IMR-90 (cell line): ENCODE data around the gene SUCLA2. TPM values are rescaled to one million over a fixed set of nuclear protein-coding genes. Genes with fewer than 3 reads are reported as not detected.

Source experiments
- ATAC-seq: fragments of 200-7000 bp; cut with Tn5 transposase; 2 replicates; pipeline ENCODE4 v1.9.1; 2020; ENCODE audit warnings: low read depth, mild to moderate bottlenecking, moderate library complexity
- BruUV-seq: library from RNA; stranded (reverse); fragments of 400-500 nt; replicated peaks from 2 replicates; lab custom pipeline; 2021; lab: Mats Ljungman, UMichigan
- CTCF ChIA-PET: fragments of 300-600 bp; formaldehyde crosslinking; extraction: SDS; loops from one replicate; lab custom pipeline; 2021; ENCODE audit warnings: antibody characterized with exemption; lab: Yijun Ruan, JAX
- POLR2A ChIA-PET: fragments of 300-600 bp; sonication (Branson Sonifier 250); formaldehyde crosslinking; loops from one replicate; lab custom pipeline; 2022; ENCODE audit warnings: antibody characterized with exemption; ENCODE audit not compliant: unreplicated experiment; lab: Charles Lee
- DNase-seq: peaks from one replicate; pipeline ENCODE4 v3.0.0; 2013
- H2AFZ ChIP-seq: replicated peaks from 2 replicates; pipeline ENCODE3; 2013; ENCODE audit warnings: low read length, mild to moderate bottlenecking; ENCODE audit not compliant: poor library complexity
- H2AK5ac ChIP-seq: 2 replicates; pipeline ENCODE4 v1.6.1; 2013; ENCODE audit warnings: low read depth, low read length, inconsistent platforms
- H2AK9ac ChIP-seq: replicated peaks from 2 replicates; pipeline ENCODE3; 2013; ENCODE audit warnings: mild to moderate bottlenecking, low read depth, low read length, moderate library complexity; ENCODE audit not compliant: poor library complexity
- H2BK120ac ChIP-seq: 2 replicates; pipeline ENCODE4 v1.6.1; 2013; ENCODE audit warnings: low read depth, low read length, inconsistent platforms
- H2BK15ac ChIP-seq: 3 replicates; pipeline ENCODE4 v1.6.1; 2013; ENCODE audit warnings: low read depth, low read length, inconsistent platforms
- H2BK20ac ChIP-seq: 2 replicates; pipeline ENCODE4 v1.6.1; 2013; ENCODE audit warnings: low read depth, mild to moderate bottlenecking, inconsistent platforms, low read length, moderate library complexity
- H2BK5ac ChIP-seq: 2 replicates; pipeline ENCODE4 v1.6.1; 2013; ENCODE audit warnings: mild to moderate bottlenecking, low read depth, low read length, inconsistent platforms; ENCODE audit not compliant: poor library complexity, severe bottlenecking
- H3K14ac ChIP-seq: replicated peaks from 2 replicates; pipeline ENCODE4 v1.6.1; 2013; ENCODE audit warnings: low read depth, low read length, inconsistent platforms
- H3K18ac ChIP-seq: 2 replicates; pipeline ENCODE4 v1.6.1; 2013; ENCODE audit warnings: low read depth, low read length, control low read depth
- H3K23ac ChIP-seq: 2 replicates; pipeline ENCODE4 v1.6.1; 2013; ENCODE audit warnings: low read depth, low read length, inconsistent platforms
- H3K27ac ChIP-seq: 2 replicates; pipeline ENCODE4 v1.5.1; 2013; ENCODE audit warnings: mild to moderate bottlenecking, control low read depth, low read length; ENCODE audit not compliant: insufficient read depth
- H3K27me3 ChIP-seq: 2 replicates; pipeline ENCODE4 v1.6.1; 2013; ENCODE audit warnings: low read length; ENCODE audit not compliant: control insufficient read depth, insufficient read depth
- H3K36me3 ChIP-seq: 2 replicates; pipeline ENCODE4 v1.6.1; 2013; ENCODE audit warnings: low read length, mixed read lengths; ENCODE audit not compliant: control insufficient read depth, insufficient read depth
- H3K4ac ChIP-seq: 2 replicates; pipeline ENCODE4 v1.6.1; 2013; ENCODE audit warnings: low read depth, low read length, inconsistent platforms
- H3K4me1 ChIP-seq: 2 replicates; pipeline ENCODE4 v1.6.1; 2013; ENCODE audit warnings: low read length, mixed read lengths; ENCODE audit not compliant: control insufficient read depth, insufficient read depth
- H3K4me2 ChIP-seq: 2 replicates; pipeline ENCODE4 v1.6.1; 2013; ENCODE audit warnings: low read depth, mild to moderate bottlenecking, control low read depth, low read length, moderate library complexity
- H3K4me3 ChIP-seq: 2 replicates; pipeline ENCODE4 v1.5.1; 2013; ENCODE audit warnings: low read depth, mild to moderate bottlenecking, control low read depth, low read length, moderate library complexity; ENCODE audit not compliant: insufficient read depth
- H3K56ac ChIP-seq: 2 replicates; pipeline ENCODE4 v1.6.1; 2013; ENCODE audit warnings: low read length, inconsistent platforms; ENCODE audit not compliant: insufficient read depth; ENCODE audit errors: extremely low read depth
- H3K79me1 ChIP-seq, 2 experiments: 2 replicates each; pipeline ENCODE4 v1.6.1; 2013; ENCODE audit warnings: low read length in 2 of 2, inconsistent platforms in 1 of 2, low read depth in 1 of 2
- H3K9ac ChIP-seq: 2 replicates; pipeline ENCODE4 v1.6.1; 2013; ENCODE audit warnings: low read depth, low read length, control low read depth
- H3K9me1 ChIP-seq: 2 replicates; pipeline ENCODE4 v1.6.1; 2013; ENCODE audit warnings: low read length, inconsistent platforms; ENCODE audit not compliant: insufficient read depth
- H3K9me3 ChIP-seq: 2 replicates; pipeline ENCODE4 v1.6.1; 2013; ENCODE audit warnings: low read length; ENCODE audit not compliant: control insufficient read depth, insufficient read depth
- H4K20me1 ChIP-seq: 2 replicates; pipeline ENCODE4 v1.6.1; 2013; ENCODE audit warnings: low read length, inconsistent platforms; ENCODE audit not compliant: insufficient read depth
- H4K5ac ChIP-seq: 2 replicates; pipeline ENCODE4 v1.6.1; 2013; ENCODE audit warnings: mild to moderate bottlenecking, low read depth, low read length, control low read depth
- H4K8ac ChIP-seq, 2 experiments: 2 replicates each; pipeline ENCODE4 v1.6.1; 2013; ENCODE audit warnings: low read depth in 2 of 2, low read length in 2 of 2, control low read depth in 1 of 2, inconsistent platforms in 1 of 2
- H4K91ac ChIP-seq: 2 replicates; pipeline ENCODE4 v1.6.1; 2013; ENCODE audit warnings: low read depth, low read length, inconsistent platforms; ENCODE audit not compliant: insufficient read depth
- BHLHE40 ChIP-seq: fragments of 150-350 bp; IDR thresholded peaks from 2 replicates; pipeline ENCODE4 v1.6.1; 2016; ENCODE audit warnings: mild to moderate bottlenecking, low read depth, low read length
- CHD1 ChIP-seq: IDR thresholded peaks from 2 replicates; pipeline ENCODE4 v1.6.1; 2012; ENCODE audit warnings: low read depth, low read length, improper control_type of control experiment
- MAZ ChIP-seq: IDR thresholded peaks from 2 replicates; pipeline ENCODE4 v1.6.1; 2012; ENCODE audit warnings: low read depth, mild to moderate bottlenecking, low read length, improper control_type of control experiment, moderate library complexity, borderline replicate concordance
- MXI1 ChIP-seq: IDR thresholded peaks from 2 replicates; pipeline ENCODE4 v1.6.1; 2012; ENCODE audit warnings: low read depth, mild to moderate bottlenecking, low read length, moderate library complexity, borderline replicate concordance
- POLR2A ChIP-seq: IDR thresholded peaks from 2 replicates; pipeline ENCODE4 v1.6.1; 2012; ENCODE audit warnings: mild to moderate bottlenecking, low read depth, low read length
- WGBS, 2 experiments: methylation state at CpG; one replicate each; pipeline versions ENCODE4 v1.1.5 to v1.1.7; 2013; ENCODE audit warnings: missing lambda C conversion rate in 2 of 2; ENCODE audit not compliant: insufficient read length in 1 of 2; ENCODE audit errors: extremely low coverage in 2 of 2; 5-methylcytosine and 5-hydroxymethylcytosine counted together
- dilution Hi-C: fragments of 300-500 bp; cut with HindIII; formaldehyde crosslinking; loops from one replicate; pipeline ENCODE4 v1.14.3; 2018; ENCODE audit warnings: low sequenced_read_pairs; ENCODE audit not compliant: unreplicated experiment
- in situ Hi-C: fragments of 300-500 bp; cut with MboI; formaldehyde crosslinking; loops from 3 replicates; pipeline ENCODE4 v1.14.3; 2019; ENCODE audit warnings: low sequenced_read_pairs, inconsistent platforms, mixed read lengths
- intact Hi-C: fragments of 100-400 bp; cut with micrococcal nuclease; formaldehyde crosslinking; loops from 2 replicates; pipeline ENCODE4 v1.10.0; 2022
- polyA plus RNA-seq, 3 experiments: library from polyadenylated mRNA; depleted of rRNA; stranded (reverse); fragments of >200 nt; gene quantifications; 2 replicates each; pipeline ENCODE4 v1.2.3, GENCODE V29; 2012; ENCODE audit warnings: low replicate concordance in 1 of 3
- total RNA-seq: library from RNA; depleted of rRNA; stranded (reverse); fragments of >200 nt; gene quantifications from 2 replicates; pipeline ENCODE4 v1.2.3, GENCODE V29; 2012; rRNA removed

Gene SUCLA2
- total and polyA plus RNA-seq, 2 of the 4 experiments (the other 2 are of a cell fraction): 31.5 to 36.1 TPM

DNA sequence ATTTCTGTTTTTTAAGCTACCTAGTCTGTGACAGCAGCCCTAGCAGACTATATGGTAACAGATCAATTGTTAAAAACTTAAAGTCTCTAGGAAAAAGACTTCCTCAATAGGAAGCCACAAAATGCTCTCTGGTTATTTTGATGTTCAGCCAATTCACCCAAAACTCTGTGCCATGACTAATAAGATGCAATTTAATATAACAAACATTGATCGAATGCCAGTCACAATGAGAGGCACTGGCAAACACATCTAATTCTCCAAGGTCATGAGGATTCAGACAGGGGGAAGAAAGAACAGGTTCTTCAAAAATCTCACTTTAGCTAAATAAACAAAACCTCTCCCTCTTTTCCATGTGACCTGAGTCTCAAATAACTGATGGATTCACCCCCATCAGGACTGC is 107.5 kb downstream of the SUCLA2 start:
- Histone ChIP-seq H3K4me2 (no peak overlapping the region), H3K9ac (no peak overlapping the region), H3K4me1 (peaks cover 2% of the 10 kb centered on the region; the same call in 1 of the 2 replicates), H3K9me1 (no peaks in the 10 kb centered on the region), H2BK5ac (no peak overlapping the region), H2BK20ac (no peak overlapping the region), H2BK15ac (no peak overlapping the region), H4K8ac (no peak overlapping the region), H3K9me3 (no peaks in the 10 kb centered on the region), H4K5ac (no peak overlapping the region), H4K20me1 (no peaks in the 10 kb centered on the region), H3K79me1 (no peaks in the 10 kb centered on the region), H2AFZ (no peak overlapping the region), H2AK5ac (no peak overlapping the region), H3K4me3 (no peak overlapping the region), H3K27me3 (no peaks in the 10 kb centered on the region), H3K14ac (no peak overlapping the region), H2AK9ac (no peak overlapping the region), H3K27ac (no peak overlapping the region), H3K56ac (no peak overlapping the region), H3K36me3 (no peaks in the 10 kb centered on the region), H3K4ac (no peak overlapping the region), H3K23ac (no peak overlapping the region), H2BK120ac (no peak overlapping the region), H4K91ac (no peak overlapping the region), H3K18ac (no peak overlapping the region)
- no TSS peak for BruUV-seq
- CTCF ChIA-PET: no interaction called here
- DNase-seq: no peak
- POLR2A ChIA-PET: no interaction called here
- intact Hi-C loops: no loop called here
- dilution Hi-C loops: no loop called here
- no CpG with 5 or more reads among the region's 1 CpG for WGBS, 2 experiments
- no peak for TF ChIP-seq CHD1
- TF ChIP-seq MAZ: no peak
- no peak for TF ChIP-seq BHLHE40
- no peak for TF ChIP-seq POLR2A
- TF ChIP-seq MXI1: no peak
- in situ Hi-C loops: no loop called here
- ATAC-seq: no peak

Other genes starting within 250 kb of the SUCLA2 start
- 13.1 and 26.7 TPM in 2 replicates for gene NUDT15, start 36.5 kb upstream of the SUCLA2 start, total RNA-seq
- gene NUDT15, start 36.5 kb upstream of the SUCLA2 start, polyA plus RNA-seq (2012; rRNA removed): 11.8 and 14.2 TPM in 2 replicates
- 25.3 and 28.3 TPM in 2 replicates for gene MED4, start 93.8 kb upstream of the SUCLA2 start, total RNA-seq
- gene MED4, start 93.8 kb upstream of the SUCLA2 start, polyA plus RNA-seq (2012; rRNA removed): 38.5 and 40.5 TPM in 2 replicates
- gene ITM2B, start 231.9 kb upstream of the SUCLA2 start, total RNA-seq: 51.1 and 76.9 TPM in 2 replicates
- gene ITM2B, start 231.9 kb upstream of the SUCLA2 start, polyA plus RNA-seq (2012; rRNA removed): 127 and 158 TPM in 2 replicates